GM12878 (cell line): ENCODE data around the gene LRP2BP.

Source experiments
- EZH2 ChIP-seq: IDR thresholded peaks from 2 replicates; pipeline ENCODE4 v1.6.1; 2012; ENCODE audit warnings: low read depth, mild to moderate bottlenecking, control low read depth, inconsistent platforms, low read length, borderline replicate concordance; ENCODE audit not compliant: control insufficient read depth
- IKZF1 ChIP-seq: fragments of 450-650 bp; conservative IDR thresholded peaks from 2 replicates; pipeline ENCODE4 v1.6.1; 2017; ENCODE audit warnings: antibody characterized with exemption, mild to moderate bottlenecking
- NR2C1 ChIP-seq: fragments of 450-650 bp; IDR thresholded peaks from 2 replicates; pipeline ENCODE4 v1.6.1; 2017; ENCODE audit warnings: antibody characterized with exemption, mild to moderate bottlenecking, moderate library complexity
- POLR2AphosphoS5 ChIP-seq: IDR thresholded peaks from 2 replicates; pipeline ENCODE4 v1.6.1; 2011; ENCODE audit warnings: mild to moderate bottlenecking, low read length, inconsistent platforms
- POU2F2 ChIP-seq: IDR thresholded peaks from 3 replicates; pipeline ENCODE4 v1.6.1; 2011; ENCODE audit warnings: low read depth, mild to moderate bottlenecking, low read length, borderline replicate concordance
- RBBP5 ChIP-seq: fragments of 200-600 bp; sonication (generic); conservative IDR thresholded peaks from 2 replicates; pipeline ENCODE4 v1.6.1; 2016
- RFX5 ChIP-seq: IDR thresholded peaks from 2 replicates; pipeline ENCODE4 v1.6.1; 2011; ENCODE audit warnings: low read depth, low read length, improper control_type of control experiment
- TARDBP ChIP-seq: IDR thresholded peaks from 2 replicates; pipeline ENCODE4 v1.6.1; 2016; ENCODE audit warnings: borderline replicate concordance
- TF ChIP-seq, protein P1 (sequence below), 3 experiments: IDR thresholded peaks in 2 of 3; conservative IDR thresholded peaks in 1 of 3; 2 replicates each; pipeline ENCODE4 v1.5.1; 2011; ENCODE audit warnings: low read depth in 3 of 3, low read length in 3 of 3, mild to moderate bottlenecking in 3 of 3, control low read depth in 2 of 3, moderate library complexity in 2 of 3, inconsistent platforms in 1 of 3, mixed read lengths in 1 of 3; ENCODE audit not compliant: control insufficient read depth in 2 of 3, insufficient read depth in 1 of 3; ENCODE audit errors: extremely low read depth in 1 of 3
- TF ChIP-seq, protein P2 (sequence below): IDR thresholded peaks from 2 replicates; pipeline ENCODE4 v1.6.1; 2011; ENCODE audit warnings: low read depth, mild to moderate bottlenecking, low read length, moderate library complexity, borderline replicate concordance; ENCODE audit errors: extremely low read depth
- TF ChIP-seq, protein P3 (sequence below): IDR thresholded peaks from 2 replicates; pipeline ENCODE4 v1.6.1; 2012; ENCODE audit warnings: low read depth, low read length, improper control_type of control experiment

DNA sequence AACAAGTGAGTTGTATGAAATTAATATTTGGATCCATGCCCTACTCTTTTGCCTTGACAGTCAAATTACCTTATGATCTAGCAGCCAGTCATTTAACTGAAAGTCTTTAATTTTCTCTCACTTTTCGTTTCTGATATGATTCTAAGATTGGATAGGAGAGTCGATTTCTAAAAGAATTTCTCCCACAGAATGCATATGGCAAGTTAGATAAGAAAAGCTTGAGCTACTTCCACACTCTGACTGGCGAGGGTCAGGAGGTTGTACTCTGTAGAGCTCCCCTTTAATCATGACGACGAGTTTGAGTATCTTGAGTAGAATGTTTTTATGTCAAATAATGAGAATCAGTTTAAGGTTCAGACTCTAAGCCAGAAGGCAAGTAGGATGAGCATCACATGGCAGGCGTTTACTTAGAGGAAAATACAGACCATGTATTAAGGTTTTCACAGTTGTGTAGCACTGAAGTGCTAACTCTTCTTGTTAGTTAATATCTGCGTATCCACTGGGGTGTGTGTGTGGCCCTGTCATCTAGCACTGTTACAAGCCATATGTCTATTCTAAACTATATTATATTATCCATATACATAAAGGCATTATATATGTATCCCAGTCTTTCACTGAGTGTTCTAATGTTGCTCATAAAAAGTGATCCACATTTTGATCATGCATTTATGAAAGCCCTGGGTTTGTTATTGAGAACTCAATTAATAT is 37.8 kb downstream of the LRP2BP start:
- TF ChIP-seq, protein P1, sequence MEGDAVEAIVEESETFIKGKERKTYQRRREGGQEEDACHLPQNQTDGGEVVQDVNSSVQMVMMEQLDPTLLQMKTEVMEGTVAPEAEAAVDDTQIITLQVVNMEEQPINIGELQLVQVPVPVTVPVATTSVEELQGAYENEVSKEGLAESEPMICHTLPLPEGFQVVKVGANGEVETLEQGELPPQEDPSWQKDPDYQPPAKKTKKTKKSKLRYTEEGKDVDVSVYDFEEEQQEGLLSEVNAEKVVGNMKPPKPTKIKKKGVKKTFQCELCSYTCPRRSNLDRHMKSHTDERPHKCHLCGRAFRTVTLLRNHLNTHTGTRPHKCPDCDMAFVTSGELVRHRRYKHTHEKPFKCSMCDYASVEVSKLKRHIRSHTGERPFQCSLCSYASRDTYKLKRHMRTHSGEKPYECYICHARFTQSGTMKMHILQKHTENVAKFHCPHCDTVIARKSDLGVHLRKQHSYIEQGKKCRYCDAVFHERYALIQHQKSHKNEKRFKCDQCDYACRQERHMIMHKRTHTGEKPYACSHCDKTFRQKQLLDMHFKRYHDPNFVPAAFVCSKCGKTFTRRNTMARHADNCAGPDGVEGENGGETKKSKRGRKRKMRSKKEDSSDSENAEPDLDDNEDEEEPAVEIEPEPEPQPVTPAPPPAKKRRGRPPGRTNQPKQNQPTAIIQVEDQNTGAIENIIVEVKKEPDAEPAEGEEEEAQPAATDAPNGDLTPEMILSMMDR (IDR thresholded peaks at IDR 0.05 in 2 of 3, conservative IDR thresholded peaks at IDR 0.05 in 1 of 3; ENCODE audit: control insufficient read depth in 2 of 3, extremely low read depth in 1 of 3, insufficient read depth in 1 of 3, low read depth in 3 of 3, low read length in 3 of 3), result no peak
- TF ChIP-seq, protein P2, sequence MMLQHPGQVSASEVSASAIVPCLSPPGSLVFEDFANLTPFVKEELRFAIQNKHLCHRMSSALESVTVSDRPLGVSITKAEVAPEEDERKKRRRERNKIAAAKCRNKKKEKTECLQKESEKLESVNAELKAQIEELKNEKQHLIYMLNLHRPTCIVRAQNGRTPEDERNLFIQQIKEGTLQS, result no peak
- TF ChIP-seq IKZF1 (no peak), RFX5 (no peak), EZH2 (no peak), POU2F2 (no peak), RBBP5 (no peak), NR2C1 (no peak), TARDBP (no peak), POLR2AphosphoS5 (no peak)
- TF ChIP-seq, protein P3, sequence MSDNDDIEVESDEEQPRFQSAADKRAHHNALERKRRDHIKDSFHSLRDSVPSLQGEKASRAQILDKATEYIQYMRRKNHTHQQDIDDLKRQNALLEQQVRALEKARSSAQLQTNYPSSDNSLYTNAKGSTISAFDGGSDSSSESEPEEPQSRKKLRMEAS, result no peak
